PC-3 (cell line): ENCODE data around the gene ADH7. TPM values are rescaled to one million over a fixed set of nuclear protein-coding genes. Genes with fewer than 3 reads are reported as not detected.

Experiments
- ATAC-seq: fragments of 200-7000 bp; cut with Tn5 transposase; 2 replicates; pipeline ENCODE4 v1.9.1; 2020; ENCODE audit warnings: mild to moderate bottlenecking, moderate library complexity
- BruUV-seq: library from RNA; stranded (reverse); fragments of 400-500 nt; replicated peaks from 2 replicates; lab custom pipeline; 2021; lab: Mats Ljungman, UMichigan
- CTCF ChIA-PET: fragments of 300-600 bp; sonication (Branson Sonifier 250); formaldehyde crosslinking; loops from one replicate; lab custom pipeline; 2022; ENCODE audit warnings: antibody characterized with exemption; lab: Charles Lee
- POLR2A ChIA-PET: fragments of 300-600 bp; sonication (Branson Sonifier 250); formaldehyde crosslinking; loops from one replicate; lab custom pipeline; 2022; ENCODE audit warnings: antibody characterized with exemption; ENCODE audit not compliant: unreplicated experiment; lab: Charles Lee
- DNase-seq: peaks from one replicate; pipeline ENCODE4 v3.0.0-alpha.2; 2015
- H2AFZ ChIP-seq: fragments of 300-600 bp; sonication (generic); 2 replicates; pipeline ENCODE4 v1.6.0; 2016; ENCODE audit warnings: antibody characterized with exemption, low read length
- H3F3A ChIP-seq: fragments of 300-600 bp; sonication (generic); one replicate; pipeline ENCODE4 v1.6.0; 2017; ENCODE audit warnings: antibody characterized with exemption, low read length, control low read depth, mild to moderate bottlenecking; ENCODE audit not compliant: unreplicated experiment
- H3K27ac ChIP-seq: fragments of 300-600 bp; sonication (generic); 2 replicates; pipeline ENCODE4 v1.5.1; 2016; ENCODE audit warnings: mild to moderate bottlenecking, low read length
- H3K27me3 ChIP-seq: fragments of 300-600 bp; sonication (generic); 2 replicates; pipeline ENCODE4 v1.6.1; 2016; ENCODE audit warnings: low read length, mixed read lengths
- H3K36me3 ChIP-seq: fragments of 300-600 bp; sonication (generic); 2 replicates; pipeline ENCODE4 v1.6.1; 2016; ENCODE audit warnings: low read depth, mixed run types, low read length, mixed read lengths
- H3K4me1 ChIP-seq: fragments of 300-600 bp; sonication (generic); 2 replicates; pipeline ENCODE4 v1.5.1; 2016; ENCODE audit warnings: low read length; ENCODE audit not compliant: insufficient read depth
- H3K4me2 ChIP-seq: fragments of 300-600 bp; sonication (generic); 2 replicates; pipeline ENCODE4 v1.6.0; 2016; ENCODE audit warnings: low read length
- H3K4me3 ChIP-seq: fragments of 300-600 bp; sonication (generic); 2 replicates; pipeline ENCODE4 v1.5.1; 2016; ENCODE audit warnings: mild to moderate bottlenecking, low read length, mixed read lengths
- H3K79me2 ChIP-seq: fragments of 300-600 bp; sonication (generic); 2 replicates; pipeline ENCODE4 v1.6.1; 2017; ENCODE audit warnings: low read length, mixed read lengths
- H3K9ac ChIP-seq: fragments of 300-600 bp; sonication (generic); 2 replicates; pipeline ENCODE4 v1.6.0; 2016; ENCODE audit warnings: mild to moderate bottlenecking, low read length
- H3K9me2 ChIP-seq: fragments of 300-600 bp; sonication (generic); replicated peaks from 2 replicates; pipeline ENCODE4 v1.6.1; 2016; ENCODE audit warnings: mixed run types, low read length, mixed read lengths
- H3K9me3 ChIP-seq: fragments of 300-600 bp; sonication (generic); 2 replicates; pipeline ENCODE4 v1.6.1; 2016; ENCODE audit warnings: low read length, mixed read lengths
- H4K20me1 ChIP-seq: fragments of 300-600 bp; sonication (generic); 2 replicates; pipeline ENCODE4 v1.6.1; 2016; ENCODE audit warnings: low read length, mixed read lengths
- CTCF ChIP-seq: fragments of 300-600 bp; sonication (generic); conservative IDR thresholded peaks from 2 replicates; pipeline ENCODE4 v1.5.1; 2017; ENCODE audit warnings: antibody characterized with exemption, low read depth, mild to moderate bottlenecking, low read length
- EZH2 ChIP-seq: fragments of 300-600 bp; sonication (generic); IDR thresholded peaks from one replicate; pipeline ENCODE4 v1.6.1; 2017; ENCODE audit warnings: antibody characterized with exemption, mild to moderate bottlenecking, low read length; ENCODE audit not compliant: unreplicated experiment
- EZH2phosphoT487 ChIP-seq: fragments of 300-600 bp; sonication (generic); IDR thresholded peaks from 2 replicates; pipeline ENCODE4 v1.6.1; 2018; ENCODE audit warnings: mild to moderate bottlenecking, antibody characterized with exemption, low read length, borderline replicate concordance
- intact Hi-C: fragments of 100-400 bp; cut with micrococcal nuclease; formaldehyde crosslinking; loops from 2 replicates; pipeline ENCODE4 v1.9.0; 2023
- total RNA-seq: library from RNA; depleted of rRNA; stranded (reverse); fragments of >200 nt; gene quantifications from 2 replicates; pipeline ENCODE4 v1.2.3, GENCODE V29; 2014

Gene ADH7
- total RNA-seq, 1 experiment from 2014 or later, result not detected

GRCh38 chr4:99437723-99438404 lies 2.7 kb upstream of the ADH7 start:
- H3K9me3 ChIP-seq, result no peaks in the 10 kb centered on the region
- DNase-seq (no peak), ATAC-seq (no peak)
- intact Hi-C loops, result no loop called here
- CTCF ChIA-PET, result no interaction called here
- TF ChIP-seq CTCF, result no peak
- TF ChIP-seq EZH2phosphoT487, result no peak
- TF ChIP-seq EZH2, result no peak
- no peak overlapping the region for H3K4me3 ChIP-seq
- H3K9me2 ChIP-seq, result no peaks in the 10 kb centered on the region
- no peak overlapping the region for H3K4me2 ChIP-seq
- H3K79me2 ChIP-seq, result no peaks in the 10 kb centered on the region
- H3K4me1 ChIP-seq, result no peaks in the 10 kb centered on the region
- H3F3A ChIP-seq, result no peaks in the 10 kb centered on the region
- H3K27ac ChIP-seq, result no peak overlapping the region
- no peaks in the 10 kb centered on the region for H4K20me1 ChIP-seq
- BruUV-seq, result no TSS peak
- H3K36me3 ChIP-seq, result no peaks in the 10 kb centered on the region
- no peaks in the 10 kb centered on the region for H3K27me3 ChIP-seq
- H2AFZ ChIP-seq, result no peak overlapping the region
- no peak overlapping the region for H3K9ac ChIP-seq
- POLR2A ChIA-PET, result no interaction called here

- H3K79me2 ChIP-seq, result no peaks in the 10 kb centered on the region
- H3K27me3 ChIP-seq, result no peaks in the 10 kb centered on the region
- H2AFZ ChIP-seq, result no peak overlapping the region
- no peaks in the 10 kb centered on the region for H3K36me3 ChIP-seq
- ChIA-PET CTCF (no interaction called here), POLR2A (no interaction called here)
- DNase-seq (no peak), ATAC-seq (no peak)
- H3K4me1 ChIP-seq, result no peaks in the 10 kb centered on the region
- H3K4me2 ChIP-seq, result no peak overlapping the region
- intact Hi-C loops, result no loop called here
- no peak overlapping the region for H3K27ac ChIP-seq
- BruUV-seq, result no TSS peak
- H4K20me1 ChIP-seq, result no peaks in the 10 kb centered on the region
- H3F3A ChIP-seq, result no peaks in the 10 kb centered on the region
- H3K9me2 ChIP-seq, result no peaks in the 10 kb centered on the region
- H3K9me3 ChIP-seq, result no peaks in the 10 kb centered on the region
- H3K9ac ChIP-seq, result no peak overlapping the region
- no peak overlapping the region for H3K4me3 ChIP-seq
- TF ChIP-seq EZH2phosphoT487 (no peak), EZH2 (no peak)
Observed at GRCh38 chr4:99436976-99437722, 2.0 kb upstream of the ADH7 start.

- no TSS peak for BruUV-seq
- no peak for TF ChIP-seq CTCF
- TF ChIP-seq EZH2, result no peak
- TF ChIP-seq EZH2phosphoT487, result no peak
- ChIA-PET POLR2A (no interaction called here), CTCF (no interaction called here)
- no peaks in the 10 kb centered on the region for H3K9me3 ChIP-seq
- no peak overlapping the region for H3K9ac ChIP-seq
- H3K4me3 ChIP-seq, result no peak overlapping the region
- ATAC-seq (no peak), DNase-seq (no peak)
- intact Hi-C loops, result no loop called here
- no peaks in the 10 kb centered on the region for H3K9me2 ChIP-seq
- H3K27ac ChIP-seq, result no peak overlapping the region
- no peaks in the 10 kb centered on the region for H3K36me3 ChIP-seq
- H3K27me3 ChIP-seq, result no peaks in the 10 kb centered on the region
- no peaks in the 10 kb centered on the region for H3F3A ChIP-seq
- no peaks in the 10 kb centered on the region for H3K79me2 ChIP-seq
- no peak overlapping the region for H2AFZ ChIP-seq
- no peaks in the 10 kb centered on the region for H3K4me1 ChIP-seq
- no peak overlapping the region for H3K4me2 ChIP-seq
- no peaks in the 10 kb centered on the region for H4K20me1 ChIP-seq
Observed at GRCh38 chr4:99436462-99436861, 1.3 kb upstream of the ADH7 start.
